Rectal smooth muscle tissue (tissue), 1 donor: ENCODE data around the gene PPP6C.

Experiments
- H3K27ac ChIP-seq: one replicate; pipeline ENCODE4 v1.7.0; 2013; ENCODE audit warnings: low read depth, low read length, inconsistent platforms
- H3K27me3 ChIP-seq: one replicate; pipeline ENCODE4 v1.7.0; 2013; ENCODE audit warnings: low read length; ENCODE audit not compliant: control insufficient read depth, insufficient read depth
- H3K36me3 ChIP-seq: one replicate; pipeline ENCODE4 v1.7.0; 2013; ENCODE audit warnings: low read length; ENCODE audit not compliant: control insufficient read depth, insufficient read depth
- H3K4me1 ChIP-seq: one replicate; pipeline ENCODE4 v1.7.0; 2013; ENCODE audit warnings: low read length; ENCODE audit not compliant: control insufficient read depth, insufficient read depth
- H3K4me3 ChIP-seq: one replicate; pipeline ENCODE4 v1.7.0; 2013; ENCODE audit warnings: low read length
- H3K9ac ChIP-seq: one replicate; pipeline ENCODE4 v1.7.0; 2013; ENCODE audit warnings: low read length

PPP6C gene

DNA sequence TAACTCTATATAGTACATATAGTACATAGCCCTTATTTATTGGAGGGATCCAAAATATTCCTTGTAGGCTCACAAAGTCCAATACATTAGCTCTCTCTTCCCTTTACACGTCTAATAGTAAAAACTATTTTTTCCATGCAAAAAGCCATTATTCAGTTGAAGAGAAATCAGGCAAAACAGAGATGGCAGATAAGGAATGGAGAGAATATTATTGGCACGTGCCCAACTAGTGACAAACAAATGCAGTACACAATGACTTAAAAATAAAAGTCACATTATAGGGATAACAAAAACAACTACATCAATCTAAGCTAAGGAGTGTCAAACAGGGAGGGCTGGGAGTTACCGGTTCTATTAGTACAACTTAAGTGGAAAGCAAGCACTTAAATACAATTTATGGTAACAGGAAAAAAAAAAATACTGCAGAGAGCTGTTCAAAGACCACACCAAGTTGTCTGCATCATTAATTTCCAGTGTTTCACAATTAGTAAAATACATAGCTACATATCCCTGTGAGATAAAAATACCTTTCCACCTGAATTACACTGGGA lies 42.1 kb downstream of the PPP6C start:
- H3K27me3 ChIP-seq, result no peaks in the 10 kb centered on the region
- H3K4me3 ChIP-seq, result no peak overlapping the region
- no peak overlapping the region for H3K27ac ChIP-seq
- H3K4me1 ChIP-seq, result peaks cover 9% of the 10 kb centered on the region
- peaks cover 3% of the 10 kb centered on the region for H3K36me3 ChIP-seq
- no peak overlapping the region for H3K9ac ChIP-seq

DNA sequence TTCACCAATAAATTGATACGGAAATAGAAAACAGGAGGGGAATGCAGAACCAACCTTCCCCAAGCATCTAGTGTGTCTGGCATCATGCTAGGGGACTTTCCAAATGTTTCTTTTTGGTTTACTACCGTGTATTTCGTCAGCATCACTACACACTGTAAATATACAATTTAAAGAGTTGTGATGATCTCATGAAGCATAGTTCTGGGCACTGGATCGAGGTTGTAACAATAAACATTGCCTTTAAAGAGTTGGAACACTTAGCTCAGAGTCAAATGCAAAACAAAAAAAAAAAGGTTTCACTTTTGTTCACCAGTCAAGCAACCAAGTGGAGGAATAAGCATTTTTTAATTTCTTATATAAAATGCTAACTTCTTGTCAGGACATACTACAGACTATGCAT lies 43.4 kb downstream of the PPP6C start:
- H3K27me3 ChIP-seq, result no peaks in the 10 kb centered on the region
- H3K9ac ChIP-seq, result no peak overlapping the region
- no peak overlapping the region for H3K4me3 ChIP-seq
- H3K27ac ChIP-seq, result peak overlapping the region; percentile 51
- H3K36me3 ChIP-seq, result peaks cover 3% of the 10 kb centered on the region
- peaks cover 9% of the 10 kb centered on the region for H3K4me1 ChIP-seq

DNA sequence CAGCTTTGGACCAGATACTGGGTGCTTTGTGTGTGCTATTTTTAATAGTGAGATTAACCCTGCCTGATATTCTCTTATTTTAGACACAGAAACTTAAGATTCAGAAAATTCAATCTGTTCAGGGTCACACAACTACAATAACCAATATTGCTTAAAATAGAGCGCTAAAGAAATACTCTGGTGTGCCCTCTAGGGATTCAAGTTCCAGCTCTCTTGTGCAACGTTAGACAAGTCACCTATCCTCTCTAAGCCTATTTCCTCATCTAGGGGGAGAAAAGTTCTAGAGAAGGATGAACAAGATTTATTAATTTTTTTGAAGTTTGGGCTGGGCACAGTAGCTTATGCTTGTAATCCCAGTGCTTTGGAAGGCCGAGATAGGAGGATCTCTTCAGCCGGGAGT lies 44.2 kb downstream of the PPP6C start:
- Histone ChIP-seq H3K27ac (no peak overlapping the region), H3K4me1 (peaks cover 9% of the 10 kb centered on the region), H3K4me3 (no peak overlapping the region), H3K9ac (no peak overlapping the region), H3K36me3 (no peaks in the 10 kb centered on the region), H3K27me3 (no peaks in the 10 kb centered on the region)

DNA sequence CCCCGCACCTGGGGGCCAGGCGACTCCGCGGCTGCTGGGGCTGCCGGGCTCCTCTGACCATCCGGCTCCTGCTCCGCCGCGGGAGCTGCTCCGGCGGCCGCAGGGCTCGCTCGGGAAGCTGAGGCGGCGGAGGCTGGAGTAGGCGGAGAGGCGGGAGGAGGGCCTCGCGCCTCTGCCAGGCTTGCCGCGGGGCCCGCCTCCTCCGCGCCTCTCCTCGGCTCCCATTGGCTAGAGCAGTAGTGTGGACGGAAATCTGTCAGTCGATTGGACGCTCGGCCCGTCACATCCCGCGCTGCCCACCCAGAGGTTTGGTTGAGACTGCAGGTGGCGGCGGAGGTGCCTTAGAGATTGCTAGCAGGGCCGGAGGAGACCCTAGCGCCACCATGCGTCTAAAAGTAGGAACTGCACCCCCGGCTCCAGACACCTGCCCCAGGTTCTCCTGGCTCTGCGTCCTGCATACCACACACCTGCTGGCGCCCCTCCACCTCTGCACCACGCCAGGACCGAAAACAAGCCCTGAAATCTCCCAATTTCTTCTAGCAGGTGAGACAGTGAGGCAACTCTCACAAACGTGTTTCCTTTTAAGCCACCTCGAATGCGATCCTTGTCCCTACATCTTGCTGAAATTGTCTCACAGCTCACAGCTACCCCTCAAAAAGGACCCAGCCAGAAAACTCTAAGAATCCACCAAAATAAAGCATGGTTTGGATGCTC lies 46.1 kb downstream of the PPP6C start, which contains the start of gene SCAI:
TSS of gene SCAI (minus strand) at position 152 of the 714 bp plus-strand sequence. CDS start at position 61, 91 bp downstream.
- peak within 1 kb of the TSS; percentile 35 for H3K27ac ChIP-seq
- no peaks in the 10 kb centered on the region for H3K36me3 ChIP-seq
- peak within 1 kb of the TSS; percentile 45 for H3K9ac ChIP-seq
- H3K27me3 ChIP-seq, result no peaks in the 10 kb centered on the region
- H3K4me3 ChIP-seq, result peak within 1 kb of the TSS; percentile 90
- peaks cover 9% of the 10 kb centered on the region for H3K4me1 ChIP-seq

DNA sequence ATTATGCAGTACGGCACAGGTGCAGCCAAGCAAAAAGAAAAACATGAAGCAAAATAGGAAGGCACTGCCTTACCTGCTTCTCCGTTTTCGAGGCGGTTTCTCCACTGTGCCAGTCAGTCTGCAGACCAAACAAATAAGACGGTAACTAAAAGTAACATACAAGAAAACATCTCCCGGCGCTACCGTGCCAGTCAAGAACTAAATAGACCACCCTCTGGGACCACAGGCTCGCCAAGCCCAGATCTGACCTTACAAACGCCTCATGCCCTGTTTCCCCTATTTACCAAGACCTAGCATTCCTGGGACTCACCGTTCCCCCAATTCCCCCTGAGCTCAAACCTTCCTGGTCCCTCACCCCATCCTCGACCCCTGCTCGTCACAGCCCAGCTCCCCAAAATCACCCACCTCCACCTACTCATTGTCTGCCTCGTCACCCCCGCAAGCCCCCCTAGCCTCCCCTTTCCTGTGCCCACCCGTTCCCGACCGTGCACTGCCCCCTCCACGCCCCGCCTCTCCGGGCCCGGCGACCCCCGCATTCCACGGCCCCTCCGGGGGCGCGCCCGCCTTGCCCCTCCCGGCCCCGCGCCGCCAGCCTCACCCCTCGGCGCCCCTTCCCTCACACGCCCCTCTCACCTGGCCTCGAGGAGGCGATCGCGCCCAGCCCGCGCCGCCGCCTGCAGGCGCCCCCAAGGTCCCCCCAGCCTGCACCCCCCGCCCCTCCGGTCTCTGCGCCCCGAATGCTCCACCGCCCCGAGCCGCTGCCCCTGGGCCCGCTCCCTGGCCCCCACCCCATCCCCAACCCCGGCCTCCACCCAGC lies 46.8 kb downstream of the PPP6C start:
- Histone ChIP-seq H3K9ac (peak overlapping the region; percentile 45), H3K4me3 (peak overlapping the region; percentile 90), H3K27ac (peak overlapping the region; percentile 35), H3K36me3 (no peaks in the 10 kb centered on the region), H3K4me1 (peaks cover 9% of the 10 kb centered on the region), H3K27me3 (no peaks in the 10 kb centered on the region)

DNA sequence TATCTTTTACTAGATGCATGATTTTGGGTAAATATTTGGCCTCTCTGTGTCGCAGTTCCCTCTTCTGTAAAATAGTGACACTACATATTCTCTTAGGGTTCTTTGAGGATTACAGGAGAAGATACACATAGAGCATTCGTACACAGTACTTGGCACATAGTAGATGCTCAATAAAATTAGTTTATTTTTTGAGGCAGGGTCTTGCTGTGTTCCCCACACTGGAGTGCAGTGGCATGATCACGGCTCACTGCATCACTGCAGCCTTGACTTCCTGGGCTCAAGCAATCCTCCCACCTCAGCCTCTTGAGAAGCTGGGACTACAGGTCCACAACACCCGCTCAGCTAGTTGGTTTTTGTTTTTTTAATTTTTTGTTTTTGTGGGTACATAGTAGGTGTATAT lies 47.9 kb downstream of the PPP6C start:
- Histone ChIP-seq H3K27ac (no peak overlapping the region), H3K4me3 (no peak overlapping the region), H3K9ac (no peak overlapping the region), H3K36me3 (no peaks in the 10 kb centered on the region), H3K4me1 (peaks cover 7% of the 10 kb centered on the region), H3K27me3 (no peaks in the 10 kb centered on the region)

DNA sequence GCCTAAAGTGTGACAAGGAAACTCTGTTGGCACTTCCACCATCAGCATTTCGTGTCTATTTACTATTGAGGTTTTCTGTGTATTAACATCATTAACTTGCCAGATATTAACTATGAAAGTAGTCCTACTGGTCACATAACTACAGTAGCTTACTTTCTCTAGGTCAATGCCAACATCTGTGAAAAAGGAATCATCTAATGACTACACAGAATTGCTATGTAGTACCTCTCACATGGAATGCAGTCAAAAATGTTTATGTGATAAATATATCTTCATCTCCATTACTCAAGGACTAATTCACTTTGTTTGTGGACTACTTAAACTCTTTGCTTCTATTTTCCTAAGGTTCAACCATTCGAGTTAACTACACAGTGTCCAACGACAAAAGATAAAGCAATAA lies 48.4 kb downstream of the PPP6C start:
- Histone ChIP-seq H3K27me3 (no peaks in the 10 kb centered on the region), H3K4me3 (no peak overlapping the region), H3K36me3 (no peaks in the 10 kb centered on the region), H3K9ac (no peak overlapping the region), H3K27ac (no peak overlapping the region), H3K4me1 (peaks cover 4% of the 10 kb centered on the region)

DNA sequence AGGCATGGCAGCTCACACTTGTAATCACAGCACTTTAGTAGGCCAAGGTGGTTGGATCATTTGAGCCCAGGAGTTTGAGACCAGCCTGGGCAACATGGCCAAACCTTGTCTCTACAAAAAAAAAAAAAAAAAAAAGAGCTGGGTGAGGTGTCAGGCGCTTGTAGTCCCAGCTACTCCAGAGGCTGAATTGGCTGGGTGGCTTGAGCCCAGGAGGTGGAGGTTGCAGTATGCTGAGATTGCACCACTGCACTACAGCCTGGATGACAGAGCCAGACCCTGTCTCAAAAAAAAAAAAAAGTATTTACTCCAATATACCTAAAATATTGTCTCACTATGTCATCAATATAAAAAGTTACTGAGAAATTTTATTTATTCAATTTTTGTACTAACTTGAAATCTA lies 49.0 kb downstream of the PPP6C start:
- Histone ChIP-seq H3K4me1 (no peaks in the 10 kb centered on the region), H3K4me3 (no peak overlapping the region), H3K36me3 (no peaks in the 10 kb centered on the region), H3K9ac (no peak overlapping the region), H3K27ac (no peak overlapping the region), H3K27me3 (no peaks in the 10 kb centered on the region)

DNA sequence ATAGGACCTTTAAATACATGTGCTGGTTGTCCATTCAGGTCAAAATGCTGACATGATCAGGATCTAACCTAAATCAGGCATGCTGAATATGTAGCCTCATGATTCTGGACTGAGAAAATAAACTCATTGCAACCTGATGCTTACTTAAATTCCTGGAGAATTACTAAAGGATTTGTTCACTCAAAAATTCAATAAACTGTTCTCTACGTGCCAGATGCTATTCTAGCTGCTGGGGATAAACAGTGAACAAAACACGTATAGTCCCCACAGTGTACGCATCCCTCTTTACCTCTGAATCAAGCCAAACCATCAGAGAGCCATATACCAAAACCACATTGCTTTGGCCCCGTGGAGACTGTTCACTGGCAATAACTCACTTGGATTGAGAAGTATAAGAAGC lies 52.4 kb downstream of the PPP6C start:
- Histone ChIP-seq H3K9ac (no peak overlapping the region), H3K36me3 (no peaks in the 10 kb centered on the region)

DNA sequence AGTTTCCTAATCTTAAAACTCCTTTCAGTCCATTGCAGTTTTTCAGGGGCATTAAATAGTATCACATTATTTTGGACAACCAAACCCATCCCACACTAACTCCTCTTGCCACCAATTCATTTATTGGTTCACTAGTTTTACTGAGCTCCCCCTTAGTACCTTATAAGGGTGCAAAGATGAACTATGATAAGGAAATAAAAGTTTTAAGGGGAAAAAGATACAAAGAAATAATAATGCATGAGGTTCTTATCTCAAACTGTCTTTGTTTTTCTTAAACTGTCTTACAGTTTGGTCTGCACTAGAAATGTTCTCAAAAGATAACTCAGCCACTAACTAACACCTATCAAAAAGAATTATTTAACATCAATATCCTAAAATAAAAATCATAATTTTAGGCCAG lies 54.6 kb downstream of the PPP6C start:
- H3K9ac ChIP-seq, result no peak overlapping the region
- H3K4me3 ChIP-seq, result no peak overlapping the region
- no peaks in the 10 kb centered on the region for H3K4me1 ChIP-seq
- H3K27ac ChIP-seq, result no peak overlapping the region
- H3K36me3 ChIP-seq, result no peaks in the 10 kb centered on the region
- H3K27me3 ChIP-seq, result no peaks in the 10 kb centered on the region

More for the DNA sequence above, 52.4 kb downstream of the PPP6C start:
- H3K27me3 ChIP-seq, result no peaks in the 10 kb centered on the region
- H3K4me1 ChIP-seq, result no peaks in the 10 kb centered on the region
- H3K4me3 ChIP-seq, result no peak overlapping the region
- no peak overlapping the region for H3K27ac ChIP-seq

DNA sequence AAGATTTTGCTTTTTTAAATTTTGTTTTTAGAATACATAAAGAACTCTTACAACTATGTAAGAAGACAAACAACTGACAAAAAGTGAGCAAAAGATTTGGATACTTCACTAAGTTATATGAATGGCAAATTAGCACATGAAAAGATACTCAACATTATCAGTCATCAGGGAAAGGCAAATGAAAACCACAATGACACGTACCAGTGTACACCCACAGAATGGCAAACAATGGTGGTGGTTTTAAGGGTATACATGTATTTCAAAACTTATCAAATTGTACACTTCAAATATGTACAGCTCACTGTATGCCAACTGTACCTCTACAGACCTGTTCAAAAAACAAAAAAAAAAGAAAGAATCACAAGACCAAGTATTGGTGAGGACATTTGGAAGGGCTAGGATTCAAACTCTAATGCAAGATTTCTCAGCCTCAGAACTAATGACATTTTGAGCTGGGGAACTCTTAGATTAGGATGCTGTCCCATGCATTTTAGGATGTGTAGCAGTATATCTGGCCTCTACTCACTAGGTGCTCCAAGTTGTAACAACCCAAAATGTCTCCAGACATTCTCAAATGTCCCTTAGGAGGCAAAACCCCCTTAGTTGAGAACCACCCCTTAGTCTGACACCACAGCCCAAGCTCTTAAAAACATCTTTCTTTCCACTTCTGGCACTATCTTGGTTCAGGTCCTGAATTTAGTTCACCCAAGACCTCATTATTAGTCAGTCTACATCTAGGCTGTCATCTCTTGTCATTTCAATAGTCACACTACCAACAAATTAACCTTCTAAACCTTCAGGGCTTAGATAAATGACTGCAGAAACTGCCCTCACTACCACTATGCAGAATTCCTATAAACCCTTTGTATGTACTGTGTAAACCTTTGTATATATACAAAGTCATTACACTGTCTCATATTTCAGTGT lies 55.9 kb downstream of the PPP6C start:
- Histone ChIP-seq H3K4me1 (no peaks in the 10 kb centered on the region), H3K27ac (no peak overlapping the region), H3K9ac (no peak overlapping the region), H3K36me3 (no peaks in the 10 kb centered on the region), H3K4me3 (no peak overlapping the region), H3K27me3 (no peaks in the 10 kb centered on the region)

DNA sequence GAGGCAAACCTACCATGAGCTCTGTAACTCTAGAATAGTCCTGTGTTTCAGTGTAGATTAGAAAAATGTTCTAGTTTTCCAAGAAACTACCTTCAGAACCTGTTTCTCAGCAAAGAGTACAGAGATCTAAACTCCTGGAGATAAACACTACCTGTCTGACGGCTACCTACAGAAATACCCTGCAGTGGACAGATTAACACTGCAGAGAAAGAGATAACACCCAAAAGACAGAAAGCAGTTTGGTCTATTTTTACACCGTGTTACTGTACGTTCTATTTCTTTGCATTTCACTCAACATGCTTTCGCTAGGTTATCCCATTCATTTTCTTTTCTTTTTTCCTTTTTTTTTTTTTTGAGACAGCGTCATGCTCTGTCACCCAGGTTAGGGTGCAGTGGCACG lies 57.8 kb downstream of the PPP6C start:
- Histone ChIP-seq H3K27me3 (no peaks in the 10 kb centered on the region), H3K36me3 (no peaks in the 10 kb centered on the region), H3K4me3 (no peak overlapping the region), H3K27ac (no peak overlapping the region), H3K4me1 (no peaks in the 10 kb centered on the region), H3K9ac (no peak overlapping the region)
